ENCODE results near the gene KNDC1.

DNA sequence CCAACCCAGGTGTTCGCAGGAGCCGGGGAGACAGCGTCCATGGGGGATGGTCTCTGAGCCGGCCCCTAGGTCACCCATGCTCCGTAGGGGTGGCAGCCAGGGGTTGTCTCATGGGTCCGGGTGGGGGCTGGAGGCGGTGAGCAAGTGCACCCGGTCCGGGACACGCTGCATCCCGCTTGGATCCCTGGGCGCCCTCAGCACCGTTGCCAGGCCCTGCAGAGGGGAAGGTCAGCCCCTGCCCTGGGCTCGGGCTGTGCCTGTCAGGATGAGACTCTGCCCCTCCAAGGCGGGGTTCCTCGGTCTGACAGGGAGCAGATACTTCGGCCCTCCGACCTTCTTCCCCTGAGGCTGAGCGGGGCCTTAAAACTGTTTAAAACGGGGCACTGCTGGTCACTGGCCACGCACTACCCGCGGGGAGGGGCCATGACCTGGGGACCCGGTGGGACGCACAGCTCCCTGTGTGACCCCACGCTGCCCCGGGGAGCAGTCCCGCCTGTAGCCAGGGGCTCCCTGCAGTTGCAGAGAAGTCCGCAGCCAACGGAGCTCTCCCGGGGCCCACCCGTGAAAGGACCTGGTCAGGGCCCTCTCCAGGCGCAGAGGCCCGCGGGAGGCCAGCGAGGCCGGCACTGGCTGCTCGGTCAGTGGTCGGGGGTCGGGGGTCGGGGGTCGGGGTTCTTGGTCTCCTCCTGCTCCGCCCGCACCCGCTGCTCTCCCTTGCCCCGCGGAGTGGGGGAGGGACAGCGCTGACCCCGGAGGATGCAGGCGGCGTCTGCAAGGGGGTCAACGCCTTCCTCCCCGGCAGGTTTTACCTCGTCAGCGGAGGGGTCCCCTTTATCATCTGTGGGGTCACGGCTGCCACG lies 33.4 kb upstream of the KNDC1 start:
- TF ChIP-seq, protein P1, sequence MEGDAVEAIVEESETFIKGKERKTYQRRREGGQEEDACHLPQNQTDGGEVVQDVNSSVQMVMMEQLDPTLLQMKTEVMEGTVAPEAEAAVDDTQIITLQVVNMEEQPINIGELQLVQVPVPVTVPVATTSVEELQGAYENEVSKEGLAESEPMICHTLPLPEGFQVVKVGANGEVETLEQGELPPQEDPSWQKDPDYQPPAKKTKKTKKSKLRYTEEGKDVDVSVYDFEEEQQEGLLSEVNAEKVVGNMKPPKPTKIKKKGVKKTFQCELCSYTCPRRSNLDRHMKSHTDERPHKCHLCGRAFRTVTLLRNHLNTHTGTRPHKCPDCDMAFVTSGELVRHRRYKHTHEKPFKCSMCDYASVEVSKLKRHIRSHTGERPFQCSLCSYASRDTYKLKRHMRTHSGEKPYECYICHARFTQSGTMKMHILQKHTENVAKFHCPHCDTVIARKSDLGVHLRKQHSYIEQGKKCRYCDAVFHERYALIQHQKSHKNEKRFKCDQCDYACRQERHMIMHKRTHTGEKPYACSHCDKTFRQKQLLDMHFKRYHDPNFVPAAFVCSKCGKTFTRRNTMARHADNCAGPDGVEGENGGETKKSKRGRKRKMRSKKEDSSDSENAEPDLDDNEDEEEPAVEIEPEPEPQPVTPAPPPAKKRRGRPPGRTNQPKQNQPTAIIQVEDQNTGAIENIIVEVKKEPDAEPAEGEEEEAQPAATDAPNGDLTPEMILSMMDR (conservative IDR thresholded peaks at IDR 0.05 in 1 of 2, IDR thresholded peaks at IDR 0.05 in 1 of 2; ENCODE audit: extremely low read depth in 1 of 2, insufficient read depth in 1 of 2, low read depth in 1 of 2, low read length in 2 of 2): no peak
- TF ChIP-seq EZH2 (IDR thresholded peaks at IDR 0.05; ENCODE audit: borderline replicate concordance, low read length): no peak
